IMR-90 (cell line): Measurements from ENCODE around the gene RELL1. TPM values are rescaled to one million over a fixed set of nuclear protein-coding genes. Genes with fewer than 3 reads are reported as not detected.

Experiments
- ATAC-seq: fragments of 200-7000 bp; cut with Tn5 transposase; 2 replicates; pipeline ENCODE4 v1.9.1; 2020; ENCODE audit warnings: low read depth, mild to moderate bottlenecking, moderate library complexity
- BruUV-seq: library from RNA; stranded (reverse); fragments of 400-500 nt; replicated peaks from 2 replicates; lab custom pipeline; 2021; lab: Mats Ljungman, UMichigan
- CTCF ChIA-PET: fragments of 300-600 bp; formaldehyde crosslinking; extraction: SDS; loops from one replicate; lab custom pipeline; 2021; ENCODE audit warnings: antibody characterized with exemption; lab: Yijun Ruan, JAX
- POLR2A ChIA-PET: fragments of 300-600 bp; sonication (Branson Sonifier 250); formaldehyde crosslinking; loops from one replicate; lab custom pipeline; 2022; ENCODE audit warnings: antibody characterized with exemption; ENCODE audit not compliant: unreplicated experiment; lab: Charles Lee
- DNase-seq: peaks from one replicate; pipeline ENCODE4 v3.0.0; 2013
- H2AFZ ChIP-seq: replicated peaks from 2 replicates; pipeline ENCODE3; 2013; ENCODE audit warnings: low read length, mild to moderate bottlenecking; ENCODE audit not compliant: poor library complexity
- H2AK5ac ChIP-seq: 2 replicates; pipeline ENCODE4 v1.6.1; 2013; ENCODE audit warnings: low read depth, low read length, inconsistent platforms
- H2AK9ac ChIP-seq: replicated peaks from 2 replicates; pipeline ENCODE3; 2013; ENCODE audit warnings: mild to moderate bottlenecking, low read depth, low read length, moderate library complexity; ENCODE audit not compliant: poor library complexity
- H2BK120ac ChIP-seq: 2 replicates; pipeline ENCODE4 v1.6.1; 2013; ENCODE audit warnings: low read depth, low read length, inconsistent platforms
- H2BK15ac ChIP-seq: 3 replicates; pipeline ENCODE4 v1.6.1; 2013; ENCODE audit warnings: low read depth, low read length, inconsistent platforms
- H2BK20ac ChIP-seq: 2 replicates; pipeline ENCODE4 v1.6.1; 2013; ENCODE audit warnings: low read depth, mild to moderate bottlenecking, inconsistent platforms, low read length, moderate library complexity
- H2BK5ac ChIP-seq: 2 replicates; pipeline ENCODE4 v1.6.1; 2013; ENCODE audit warnings: mild to moderate bottlenecking, low read depth, low read length, inconsistent platforms; ENCODE audit not compliant: poor library complexity, severe bottlenecking
- H3K14ac ChIP-seq: replicated peaks from 2 replicates; pipeline ENCODE4 v1.6.1; 2013; ENCODE audit warnings: low read depth, low read length, inconsistent platforms
- H3K18ac ChIP-seq: 2 replicates; pipeline ENCODE4 v1.6.1; 2013; ENCODE audit warnings: low read depth, low read length, control low read depth
- H3K23ac ChIP-seq: 2 replicates; pipeline ENCODE4 v1.6.1; 2013; ENCODE audit warnings: low read depth, low read length, inconsistent platforms
- H3K27ac ChIP-seq: 2 replicates; pipeline ENCODE4 v1.5.1; 2013; ENCODE audit warnings: mild to moderate bottlenecking, control low read depth, low read length; ENCODE audit not compliant: insufficient read depth
- H3K27me3 ChIP-seq: 2 replicates; pipeline ENCODE4 v1.6.1; 2013; ENCODE audit warnings: low read length; ENCODE audit not compliant: control insufficient read depth, insufficient read depth
- H3K36me3 ChIP-seq: 2 replicates; pipeline ENCODE4 v1.6.1; 2013; ENCODE audit warnings: low read length, mixed read lengths; ENCODE audit not compliant: control insufficient read depth, insufficient read depth
- H3K4ac ChIP-seq: 2 replicates; pipeline ENCODE4 v1.6.1; 2013; ENCODE audit warnings: low read depth, low read length, inconsistent platforms
- H3K4me1 ChIP-seq: 2 replicates; pipeline ENCODE4 v1.6.1; 2013; ENCODE audit warnings: low read length, mixed read lengths; ENCODE audit not compliant: control insufficient read depth, insufficient read depth
- H3K4me2 ChIP-seq: 2 replicates; pipeline ENCODE4 v1.6.1; 2013; ENCODE audit warnings: low read depth, mild to moderate bottlenecking, control low read depth, low read length, moderate library complexity
- H3K4me3 ChIP-seq: 2 replicates; pipeline ENCODE4 v1.5.1; 2013; ENCODE audit warnings: low read depth, mild to moderate bottlenecking, control low read depth, low read length, moderate library complexity; ENCODE audit not compliant: insufficient read depth
- H3K56ac ChIP-seq: 2 replicates; pipeline ENCODE4 v1.6.1; 2013; ENCODE audit warnings: low read length, inconsistent platforms; ENCODE audit not compliant: insufficient read depth; ENCODE audit errors: extremely low read depth
- H3K79me1 ChIP-seq, 2 experiments: 2 replicates each; pipeline ENCODE4 v1.6.1; 2013; ENCODE audit warnings: low read length in 2 of 2, inconsistent platforms in 1 of 2, low read depth in 1 of 2
- H3K9ac ChIP-seq: 2 replicates; pipeline ENCODE4 v1.6.1; 2013; ENCODE audit warnings: low read depth, low read length, control low read depth
- H3K9me1 ChIP-seq: 2 replicates; pipeline ENCODE4 v1.6.1; 2013; ENCODE audit warnings: low read length, inconsistent platforms; ENCODE audit not compliant: insufficient read depth
- H3K9me3 ChIP-seq: 2 replicates; pipeline ENCODE4 v1.6.1; 2013; ENCODE audit warnings: low read length; ENCODE audit not compliant: control insufficient read depth, insufficient read depth
- H4K20me1 ChIP-seq: 2 replicates; pipeline ENCODE4 v1.6.1; 2013; ENCODE audit warnings: low read length, inconsistent platforms; ENCODE audit not compliant: insufficient read depth
- H4K5ac ChIP-seq: 2 replicates; pipeline ENCODE4 v1.6.1; 2013; ENCODE audit warnings: mild to moderate bottlenecking, low read depth, low read length, control low read depth
- H4K8ac ChIP-seq, 2 experiments: 2 replicates each; pipeline ENCODE4 v1.6.1; 2013; ENCODE audit warnings: low read depth in 2 of 2, low read length in 2 of 2, control low read depth in 1 of 2, inconsistent platforms in 1 of 2
- H4K91ac ChIP-seq: 2 replicates; pipeline ENCODE4 v1.6.1; 2013; ENCODE audit warnings: low read depth, low read length, inconsistent platforms; ENCODE audit not compliant: insufficient read depth
- BHLHE40 ChIP-seq: fragments of 150-350 bp; IDR thresholded peaks from 2 replicates; pipeline ENCODE4 v1.6.1; 2016; ENCODE audit warnings: mild to moderate bottlenecking, low read depth, low read length
- CHD1 ChIP-seq: IDR thresholded peaks from 2 replicates; pipeline ENCODE4 v1.6.1; 2012; ENCODE audit warnings: low read depth, low read length, improper control_type of control experiment
- CTCF ChIP-seq: conservative IDR thresholded peaks from 2 replicates; pipeline ENCODE4 v1.5.1; 2012; ENCODE audit warnings: mild to moderate bottlenecking, low read depth, low read length, improper control_type of control experiment
- ELK1 ChIP-seq: fragments of 150-350 bp; IDR thresholded peaks from 2 replicates; pipeline ENCODE4 v1.6.1; 2016; ENCODE audit warnings: low read depth, mild to moderate bottlenecking, low read length, moderate library complexity, borderline replicate concordance
- FOS ChIP-seq: fragments of 150-350 bp; IDR thresholded peaks from 2 replicates; pipeline ENCODE4 v1.6.1; 2016; ENCODE audit warnings: low read depth, low read length
- MXI1 ChIP-seq: IDR thresholded peaks from 2 replicates; pipeline ENCODE4 v1.6.1; 2012; ENCODE audit warnings: low read depth, mild to moderate bottlenecking, low read length, moderate library complexity, borderline replicate concordance
- POLR2A ChIP-seq: IDR thresholded peaks from 2 replicates; pipeline ENCODE4 v1.6.1; 2012; ENCODE audit warnings: mild to moderate bottlenecking, low read depth, low read length
- RCOR1 ChIP-seq: IDR thresholded peaks from 2 replicates; pipeline ENCODE4 v1.6.1; 2012; ENCODE audit warnings: mild to moderate bottlenecking, low read length, improper control_type of control experiment; ENCODE audit not compliant: insufficient replicate concordance
- RFX5 ChIP-seq: IDR thresholded peaks from 2 replicates; pipeline ENCODE4 v1.8.0; 2012; ENCODE audit warnings: low read depth, mild to moderate bottlenecking, low read length, moderate library complexity
- USF2 ChIP-seq: fragments of 150-350 bp; IDR thresholded peaks from 2 replicates; pipeline ENCODE4 v1.6.1; 2017; ENCODE audit warnings: mild to moderate bottlenecking, antibody characterized with exemption, low read length, low read depth
- dilution Hi-C: fragments of 300-500 bp; cut with HindIII; formaldehyde crosslinking; loops from one replicate; pipeline ENCODE4 v1.14.3; 2018; ENCODE audit warnings: low sequenced_read_pairs; ENCODE audit not compliant: unreplicated experiment
- in situ Hi-C: fragments of 300-500 bp; cut with MboI; formaldehyde crosslinking; loops from 3 replicates; pipeline ENCODE4 v1.14.3; 2019; ENCODE audit warnings: low sequenced_read_pairs, inconsistent platforms, mixed read lengths
- intact Hi-C: fragments of 100-400 bp; cut with micrococcal nuclease; formaldehyde crosslinking; loops from 2 replicates; pipeline ENCODE4 v1.10.0; 2022
- polyA plus RNA-seq, 3 experiments: library from polyadenylated mRNA; depleted of rRNA; stranded (reverse); fragments of >200 nt; gene quantifications; 2 replicates each; pipeline ENCODE4 v1.2.3, GENCODE V29; 2012; ENCODE audit warnings: low replicate concordance in 1 of 3
- total RNA-seq: library from RNA; depleted of rRNA; stranded (reverse); fragments of >200 nt; gene quantifications from 2 replicates; pipeline ENCODE4 v1.2.3, GENCODE V29; 2012

RELL1 gene
- total and polyA plus RNA-seq, 2 of the 4 experiments (the other 2 are of a cell fraction), result 6.8 to 39.6 TPM

GRCh38 chr4:37605843-37606565, 80.2 kb downstream of the RELL1 start:
- no peak overlapping the region for H2BK15ac ChIP-seq
- H2AK9ac ChIP-seq, result no peak overlapping the region
- no peak overlapping the region for H3K56ac ChIP-seq
- H2BK5ac ChIP-seq, result no peak overlapping the region
- H3K27ac ChIP-seq, result no peak overlapping the region
- H3K79me1 ChIP-seq, result no peaks in the 10 kb centered on the region
- H2BK20ac ChIP-seq, result no peak overlapping the region
- no peak overlapping the region for H3K23ac ChIP-seq
- ChIA-PET CTCF (no interaction called here), POLR2A (no interaction called here)
- peaks cover 1% of the 10 kb centered on the region; the same call in 1 of the 2 replicates for H3K36me3 ChIP-seq
- no peak overlapping the region for H3K14ac ChIP-seq
- no peak overlapping the region for H3K4ac ChIP-seq
- H3K18ac ChIP-seq, result no peak overlapping the region
- H2AFZ ChIP-seq, result no peak overlapping the region
- H3K9ac ChIP-seq, result no peak overlapping the region
- no peak overlapping the region for H2BK120ac ChIP-seq
- no peak overlapping the region for H3K4me3 ChIP-seq
- H2AK5ac ChIP-seq, result no peak overlapping the region
- no peak overlapping the region for H4K91ac ChIP-seq
- dilution Hi-C loops, result no loop called here
- no peak for TF ChIP-seq CHD1
- no peak for TF ChIP-seq RCOR1
- TF ChIP-seq MXI1, result no peak
- TF ChIP-seq FOS, result no peak
- TF ChIP-seq BHLHE40, result no peak
- TF ChIP-seq ELK1, result no peak
- TF ChIP-seq USF2, result no peak
- no peak for TF ChIP-seq RFX5
- no peak for TF ChIP-seq CTCF
- TF ChIP-seq POLR2A, result no peak
- H3K27me3 ChIP-seq, result no peaks in the 10 kb centered on the region
- no TSS peak for BruUV-seq
- H4K5ac ChIP-seq, result no peak overlapping the region
- intact Hi-C loops, result no loop called here
- H3K9me1 ChIP-seq, result no peaks in the 10 kb centered on the region
- H4K20me1 ChIP-seq, result no peaks in the 10 kb centered on the region
- H3K4me2 ChIP-seq, result no peak overlapping the region
- no peaks in the 10 kb centered on the region for H3K9me3 ChIP-seq
- ATAC-seq (no peak), DNase-seq (no peak)
- in situ Hi-C loops, result loop anchor here (10.0 kb wide), 2 partner anchors 199 to 429 kb away; no protein-coding TSS in a partner anchor
- no peak overlapping the region for H4K8ac ChIP-seq
- no peaks in the 10 kb centered on the region; the same call in 1 of the 2 replicates for H3K4me1 ChIP-seq
